IPS-18c (cell line): Measurements from ENCODE around the gene LRRC43.

Experiments
- H3K4me3 ChIP-seq: 2 replicates; pipeline ENCODE4 v1.7.0; 2013; ENCODE audit warnings: low read depth, mild to moderate bottlenecking, low read length, moderate library complexity; ENCODE audit not compliant: insufficient read depth
- H3K9me3 ChIP-seq: one replicate; pipeline ENCODE4 v1.6.1; 2013; ENCODE audit warnings: mild to moderate bottlenecking, low read length, moderate library complexity; ENCODE audit not compliant: control insufficient read depth, insufficient read depth

The LRRC43 gene

DNA sequence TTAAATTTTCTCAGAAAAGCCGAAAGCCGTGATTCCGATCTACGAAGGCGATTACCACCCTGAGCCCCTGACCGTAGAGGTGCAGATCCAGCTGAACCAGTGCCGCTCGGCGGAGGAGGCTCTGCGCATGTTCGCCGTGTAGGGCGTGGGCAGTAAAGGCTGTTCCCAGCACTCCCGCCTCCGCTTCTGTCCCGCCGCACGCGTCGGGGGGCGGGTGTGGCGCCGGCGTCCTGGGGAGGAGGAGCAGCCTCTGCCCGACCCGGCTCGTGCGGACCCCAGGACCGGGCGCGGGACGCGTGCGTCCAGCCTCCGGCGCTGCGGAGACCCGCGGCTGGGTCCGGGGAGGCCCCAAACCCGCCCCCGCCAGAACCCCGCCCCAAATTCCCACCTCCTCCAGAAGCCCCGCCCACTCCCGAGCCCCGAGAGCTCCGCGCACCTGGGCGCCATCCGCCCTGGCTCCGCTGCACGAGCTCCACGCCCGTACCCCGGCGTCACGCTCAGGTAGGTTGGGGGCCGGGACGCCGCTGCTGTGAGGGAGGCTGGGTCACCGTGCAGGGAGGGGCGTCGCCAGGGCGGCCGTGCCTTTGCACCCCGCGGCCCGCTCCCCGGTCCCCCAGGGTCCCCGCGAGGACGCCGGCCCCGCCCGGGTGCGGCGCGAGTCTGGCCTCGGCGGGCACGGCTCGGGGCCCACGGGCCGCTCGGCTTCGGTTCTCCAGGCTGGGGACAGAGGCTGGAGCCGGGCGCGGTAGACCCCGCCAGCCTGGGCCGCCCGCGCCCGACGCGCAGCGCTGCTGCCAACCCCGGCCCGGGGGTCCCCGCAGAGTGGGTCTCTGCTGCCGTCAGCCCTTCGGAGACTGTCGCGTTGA is 20.6 kb downstream of the LRRC43 start, which contains the start of gene B3GNT4:
Gene B3GNT4, plus strand, starts transcription at position 409 of the 866 bp plus-strand sequence. CDS start 910 bp downstream, outside the sequence.
- no peaks in the 10 kb centered on the region for H3K9me3 ChIP-seq
- H3K4me3 ChIP-seq: peak within 1 kb of the TSS; percentile 62

DNA sequence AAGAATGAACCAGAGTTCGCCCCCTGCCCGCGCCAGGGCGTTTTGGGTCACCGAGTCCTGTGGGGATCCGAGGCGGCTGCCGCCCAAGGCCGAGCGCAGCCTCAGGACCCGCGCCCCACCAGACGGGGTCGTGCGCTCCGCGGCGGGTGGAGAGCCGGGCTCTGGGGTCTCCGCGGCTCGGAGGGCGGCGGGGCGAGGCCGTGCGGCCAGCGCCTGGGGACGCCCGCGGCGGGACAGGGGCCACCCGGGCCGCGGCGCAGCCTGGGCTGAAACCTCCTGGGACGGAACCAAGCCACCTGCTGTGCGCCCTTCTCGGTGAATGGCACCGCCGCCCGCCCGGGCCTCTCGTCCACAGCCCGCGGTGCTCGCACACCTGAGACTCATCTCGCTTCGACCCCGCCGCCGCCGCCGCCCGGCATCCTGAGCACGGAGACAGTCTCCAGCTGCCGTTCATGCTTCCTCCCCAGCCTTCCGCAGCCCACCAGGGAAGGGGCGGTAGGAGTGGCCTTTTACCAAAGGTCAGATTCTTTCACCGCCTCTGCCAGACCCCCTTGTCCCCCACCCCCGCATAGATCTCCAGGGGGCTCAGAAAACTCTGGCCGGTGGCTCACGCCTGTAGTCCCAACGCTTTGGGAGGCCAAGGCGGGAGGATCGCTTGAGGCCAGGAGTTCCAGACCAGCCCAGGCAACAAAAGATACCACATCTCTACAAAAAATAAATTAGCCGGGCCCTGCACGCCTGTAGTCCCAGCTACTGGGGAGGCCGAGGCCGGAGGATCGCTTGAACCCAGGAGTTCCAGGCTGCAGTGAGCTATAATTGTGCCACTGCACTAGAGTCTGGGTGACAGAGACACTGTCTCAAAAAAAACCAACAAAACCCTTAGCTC is 21.5 kb downstream of the LRRC43 start:
- H3K9me3 ChIP-seq: no peaks in the 10 kb centered on the region
- peak overlapping the region; percentile 62 for H3K4me3 ChIP-seq

DNA sequence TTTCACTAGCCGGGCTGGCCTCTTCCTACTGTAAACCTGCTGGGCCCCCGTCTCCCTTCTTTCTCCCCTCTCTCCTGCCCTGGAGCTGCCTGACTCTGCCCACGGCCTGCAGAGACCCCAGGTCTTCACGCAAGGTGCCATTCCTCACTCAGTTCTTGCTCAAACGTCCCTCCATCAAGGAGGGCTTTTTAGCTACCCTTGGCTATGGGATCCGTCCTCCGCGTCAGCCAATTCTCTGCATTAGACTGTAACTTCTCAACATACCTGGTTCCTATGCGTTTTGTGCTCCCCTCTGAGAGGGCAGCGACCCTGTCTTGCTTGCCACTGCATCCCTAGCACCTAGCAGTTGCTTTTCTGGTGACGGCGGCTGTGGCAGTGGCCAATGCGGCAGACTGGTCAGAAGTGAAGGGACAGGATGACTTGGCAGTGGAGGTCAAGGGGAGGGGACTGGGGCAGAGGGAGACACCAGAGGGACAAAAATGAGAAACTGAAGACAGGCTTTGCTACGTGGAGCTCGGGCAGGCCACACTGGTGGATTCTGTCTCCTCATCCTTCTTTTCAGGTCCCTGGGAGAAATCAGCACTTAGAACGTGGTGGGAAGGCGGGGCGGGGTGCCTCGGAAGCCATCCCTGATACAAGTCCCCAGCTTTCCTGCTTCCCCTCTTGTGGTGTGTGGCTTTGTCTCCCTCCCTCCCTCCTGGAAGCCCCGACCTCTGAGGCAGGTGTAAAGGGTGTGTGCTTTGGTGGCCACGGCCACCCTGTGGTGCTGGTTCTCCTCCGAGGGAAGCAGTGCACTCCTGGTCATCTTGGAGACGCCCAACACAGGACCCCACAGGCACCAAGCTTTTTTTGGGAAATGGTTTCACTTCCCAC is 22.4 kb downstream of the LRRC43 start:
- H3K4me3 ChIP-seq: no peak overlapping the region
- H3K9me3 ChIP-seq: no peaks in the 10 kb centered on the region

DNA sequence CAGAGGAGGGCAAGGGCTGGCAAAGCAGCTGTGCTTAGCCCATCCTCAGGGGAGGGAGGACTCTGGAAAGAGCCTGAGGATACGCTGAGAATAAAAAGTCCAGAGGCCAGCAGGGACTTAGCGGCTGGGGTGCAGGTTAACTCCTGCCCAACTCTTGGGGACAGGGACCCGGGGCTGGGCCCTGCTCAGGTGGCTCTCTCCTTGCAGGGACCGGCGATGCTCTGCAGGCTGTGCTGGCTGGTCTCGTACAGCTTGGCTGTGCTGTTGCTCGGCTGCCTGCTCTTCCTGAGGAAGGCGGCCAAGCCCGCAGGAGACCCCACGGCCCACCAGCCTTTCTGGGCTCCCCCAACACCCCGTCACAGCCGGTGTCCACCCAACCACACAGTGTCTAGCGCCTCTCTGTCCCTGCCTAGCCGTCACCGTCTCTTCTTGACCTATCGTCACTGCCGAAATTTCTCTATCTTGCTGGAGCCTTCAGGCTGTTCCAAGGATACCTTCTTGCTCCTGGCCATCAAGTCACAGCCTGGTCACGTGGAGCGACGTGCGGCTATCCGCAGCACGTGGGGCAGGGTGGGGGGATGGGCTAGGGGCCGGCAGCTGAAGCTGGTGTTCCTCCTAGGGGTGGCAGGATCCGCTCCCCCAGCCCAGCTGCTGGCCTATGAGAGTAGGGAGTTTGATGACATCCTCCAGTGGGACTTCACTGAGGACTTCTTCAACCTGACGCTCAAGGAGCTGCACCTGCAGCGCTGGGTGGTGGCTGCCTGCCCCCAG is 23.4 kb downstream of the LRRC43 start:
- Histone ChIP-seq H3K9me3 (no peaks in the 10 kb centered on the region), H3K4me3 (no peak overlapping the region)

DNA sequence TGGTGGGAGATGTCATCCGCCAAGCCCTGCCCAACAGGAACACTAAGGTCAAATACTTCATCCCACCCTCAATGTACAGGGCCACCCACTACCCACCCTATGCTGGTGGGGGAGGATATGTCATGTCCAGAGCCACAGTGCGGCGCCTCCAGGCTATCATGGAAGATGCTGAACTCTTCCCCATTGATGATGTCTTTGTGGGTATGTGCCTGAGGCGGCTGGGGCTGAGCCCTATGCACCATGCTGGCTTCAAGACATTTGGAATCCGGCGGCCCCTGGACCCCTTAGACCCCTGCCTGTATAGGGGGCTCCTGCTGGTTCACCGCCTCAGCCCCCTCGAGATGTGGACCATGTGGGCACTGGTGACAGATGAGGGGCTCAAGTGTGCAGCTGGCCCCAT is 24.1 kb downstream of the LRRC43 start:
- Histone ChIP-seq H3K9me3 (no peaks in the 10 kb centered on the region), H3K4me3 (no peak overlapping the region)

DNA sequence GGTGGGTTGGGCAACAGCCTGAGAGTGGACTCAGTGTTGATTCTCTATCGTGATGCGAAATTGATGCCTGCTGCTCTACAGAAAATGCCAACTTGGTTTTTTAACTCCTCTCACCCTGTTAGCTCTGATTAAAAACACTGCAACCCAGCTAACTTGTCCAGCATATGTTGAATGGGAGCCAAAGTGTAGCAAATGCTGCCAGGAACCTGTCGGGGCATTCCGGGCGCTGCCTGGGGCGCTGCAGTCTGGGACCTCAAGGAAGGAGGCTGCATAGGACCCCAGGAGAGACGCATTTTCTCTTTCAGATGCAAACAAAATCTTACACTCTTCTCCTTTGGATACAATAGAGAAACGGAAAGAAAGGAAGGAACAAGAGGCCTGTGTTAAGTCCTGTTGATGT is 24.5 kb downstream of the LRRC43 start:
- Histone ChIP-seq H3K9me3 (no peaks in the 10 kb centered on the region), H3K4me3 (no peak overlapping the region)

DNA sequence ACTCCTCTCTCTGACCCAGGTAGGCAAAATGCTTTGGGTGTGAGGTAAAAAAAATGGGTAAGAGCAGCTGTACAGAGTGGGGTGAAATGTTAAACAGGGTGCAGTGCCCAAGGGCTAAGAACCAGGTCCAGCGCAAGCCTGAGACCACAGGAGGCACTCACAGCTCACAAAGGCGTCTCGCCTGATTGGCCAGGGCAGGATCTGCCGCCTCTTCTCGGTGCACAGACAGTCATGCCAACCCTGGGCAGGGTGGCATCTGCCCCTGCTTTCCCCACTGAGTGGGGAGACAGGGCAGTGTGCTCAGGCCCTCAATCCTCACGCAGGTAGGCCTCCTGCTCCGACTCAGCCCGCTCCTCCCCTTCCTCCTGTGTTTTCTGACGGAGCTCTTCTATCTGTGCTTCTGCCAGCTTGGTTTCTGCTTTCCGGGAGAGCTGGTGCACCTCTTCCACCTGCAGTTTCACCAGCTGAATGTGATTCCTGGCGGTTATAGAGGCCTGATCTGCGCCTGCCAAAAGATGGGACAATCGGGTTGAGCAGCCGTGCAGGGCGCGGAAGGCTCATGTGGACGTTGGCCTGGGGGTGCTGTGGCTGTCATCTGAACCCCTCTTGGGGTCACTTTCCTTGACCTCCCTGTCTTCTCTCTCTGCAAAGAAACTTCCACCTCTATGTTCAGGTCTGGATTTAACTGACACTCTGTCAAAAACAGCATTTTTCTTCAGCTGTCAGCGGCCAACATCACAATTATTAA is 25.3 kb downstream of the LRRC43 start:
- Histone ChIP-seq H3K4me3 (no peak overlapping the region), H3K9me3 (no peaks in the 10 kb centered on the region)

DNA sequence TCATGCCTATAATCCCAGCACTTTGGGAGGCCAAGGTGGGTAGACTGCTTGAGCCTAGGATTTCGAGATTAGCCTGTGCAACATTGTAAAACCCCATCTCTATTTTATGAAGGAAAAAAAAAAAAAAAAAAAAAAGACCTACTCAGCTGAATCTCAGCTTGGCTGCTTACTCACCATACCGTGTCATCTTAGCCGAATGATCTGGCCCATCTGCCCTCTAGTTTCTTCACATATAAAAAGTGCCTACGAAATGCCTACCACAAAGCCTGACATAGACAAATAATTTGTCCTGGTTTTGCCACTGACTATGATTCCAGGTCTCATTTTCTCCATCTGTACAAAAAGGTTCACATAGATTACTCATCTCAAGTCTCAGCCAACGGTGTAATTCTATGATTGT is 32.8 kb downstream of the LRRC43 start:
- Histone ChIP-seq H3K9me3 (no peaks in the 10 kb centered on the region), H3K4me3 (no peak overlapping the region)

DNA sequence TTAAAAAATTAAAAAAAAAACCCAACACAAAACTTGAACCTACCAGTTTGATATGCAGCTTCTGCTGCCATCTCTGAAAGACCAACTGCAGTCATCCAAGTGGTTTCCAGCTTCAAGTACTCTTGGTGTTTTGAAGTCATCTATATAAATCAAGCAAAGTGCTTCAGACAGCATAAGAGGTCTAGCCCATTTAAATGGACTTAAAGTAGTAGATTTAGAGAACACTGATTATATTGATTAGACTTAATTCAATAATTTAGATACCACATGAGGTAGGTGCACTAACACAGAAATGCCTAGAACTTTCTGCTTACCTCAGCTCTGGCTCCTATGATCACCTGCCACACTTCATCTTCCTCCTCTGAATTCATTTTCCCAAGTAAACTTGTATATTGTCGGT is 33.5 kb downstream of the LRRC43 start:
- no peak overlapping the region for H3K4me3 ChIP-seq
- H3K9me3 ChIP-seq: no peaks in the 10 kb centered on the region

DNA sequence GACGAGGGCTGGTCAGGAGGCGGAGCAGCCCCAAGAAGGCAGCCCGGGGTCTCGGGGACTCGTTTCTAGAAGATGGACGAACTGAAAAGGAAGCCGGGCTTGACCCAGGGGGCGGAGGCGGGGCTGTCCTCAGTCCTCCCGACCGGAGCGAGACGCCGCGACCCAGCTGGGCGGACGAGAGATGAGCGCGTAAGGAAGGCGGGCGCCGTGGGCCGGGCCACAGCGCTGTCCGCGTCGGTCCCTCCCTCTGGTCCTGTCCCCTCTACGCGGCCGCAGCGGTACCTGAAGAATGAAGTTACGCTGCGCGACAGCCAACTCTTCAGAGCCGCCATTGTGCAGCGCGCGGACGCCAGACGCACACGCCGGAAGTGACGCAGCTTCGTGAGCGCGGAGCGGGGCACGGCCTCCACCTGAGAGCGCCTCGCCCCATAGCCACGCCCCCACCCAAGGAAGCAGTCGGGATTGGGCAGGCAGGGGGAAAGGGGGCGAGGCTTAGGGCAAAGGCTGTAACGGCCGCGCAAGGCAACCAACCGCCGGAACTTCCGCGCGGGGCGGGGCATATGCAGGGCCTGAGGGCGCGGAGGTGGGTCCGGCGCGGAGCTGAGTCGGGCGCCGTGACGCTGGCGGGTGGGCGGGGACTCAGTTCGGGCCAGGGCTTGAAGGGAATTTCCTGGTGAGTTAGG is 42.9 kb downstream of the LRRC43 start, which contains the start of gene DIABLO:
Gene DIABLO, minus strand, starts transcription at position 370 of the 683 bp plus-strand sequence. Its CDS starts 38 bp downstream, at position 332.
- no peaks in the 10 kb centered on the region for H3K9me3 ChIP-seq
- peak within 1 kb of the TSS; percentile 100 for H3K4me3 ChIP-seq

DNA sequence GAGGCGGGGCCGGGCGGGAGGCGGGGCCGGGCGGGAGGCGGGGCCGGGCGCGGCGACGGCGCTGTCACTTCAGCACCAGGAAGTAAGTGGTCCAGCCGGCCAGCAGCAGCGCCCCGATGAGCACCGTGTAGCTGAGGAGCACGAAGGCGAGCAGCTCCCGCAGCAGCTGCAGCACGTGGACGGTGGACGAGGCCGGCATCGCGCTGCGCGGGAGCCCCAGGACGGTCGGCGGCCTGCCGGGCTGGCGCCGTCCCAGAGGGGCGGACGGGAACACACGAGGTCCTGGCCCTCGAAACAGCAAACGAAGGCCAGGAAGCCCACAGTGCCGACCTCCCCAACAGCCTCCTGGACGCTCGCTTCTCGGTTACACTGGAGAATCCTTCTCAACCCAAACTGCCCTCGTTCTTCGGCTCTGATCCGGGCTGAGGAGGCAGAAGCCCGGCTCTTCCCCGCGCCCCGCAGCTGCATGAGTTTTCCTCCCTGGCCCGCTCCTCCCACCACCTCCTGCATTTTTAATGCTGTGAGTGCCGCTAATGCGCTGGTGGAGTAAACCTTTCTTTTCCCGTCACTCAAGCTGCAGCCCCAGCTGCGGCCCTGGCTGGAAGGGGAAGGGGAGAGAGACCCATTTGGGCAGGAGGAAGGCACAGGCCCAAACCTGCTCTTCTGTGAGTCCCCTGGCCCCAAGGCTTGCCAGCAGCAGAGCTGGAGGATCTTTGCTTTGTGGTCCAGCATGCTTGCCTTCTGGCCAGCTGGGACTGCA is 43.6 kb downstream of the LRRC43 start:
- Histone ChIP-seq H3K4me3 (peak overlapping the region; percentile 31), H3K9me3 (no peaks in the 10 kb centered on the region)

DNA sequence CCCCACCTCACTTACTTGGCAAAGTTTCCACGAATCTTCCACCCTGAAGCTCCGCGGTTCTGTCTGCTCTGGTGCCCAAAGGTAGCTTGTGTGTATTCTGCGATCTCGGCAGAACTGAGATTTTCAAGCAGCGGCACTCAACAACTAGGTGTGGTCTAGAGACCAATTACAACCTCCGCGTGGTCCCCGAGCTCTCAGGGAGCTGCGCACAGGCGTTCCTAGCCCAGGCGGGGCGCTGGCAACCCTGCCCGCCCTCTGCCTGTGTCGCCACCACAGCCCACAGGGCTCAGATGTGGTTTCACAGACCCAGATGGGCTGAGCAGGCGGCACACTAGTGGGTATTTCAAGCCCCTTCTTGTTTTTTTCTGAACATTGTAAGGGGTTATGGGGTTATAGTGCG is 44.4 kb downstream of the LRRC43 start:
- Histone ChIP-seq H3K4me3 (no peak overlapping the region), H3K9me3 (no peaks in the 10 kb centered on the region)

DNA sequence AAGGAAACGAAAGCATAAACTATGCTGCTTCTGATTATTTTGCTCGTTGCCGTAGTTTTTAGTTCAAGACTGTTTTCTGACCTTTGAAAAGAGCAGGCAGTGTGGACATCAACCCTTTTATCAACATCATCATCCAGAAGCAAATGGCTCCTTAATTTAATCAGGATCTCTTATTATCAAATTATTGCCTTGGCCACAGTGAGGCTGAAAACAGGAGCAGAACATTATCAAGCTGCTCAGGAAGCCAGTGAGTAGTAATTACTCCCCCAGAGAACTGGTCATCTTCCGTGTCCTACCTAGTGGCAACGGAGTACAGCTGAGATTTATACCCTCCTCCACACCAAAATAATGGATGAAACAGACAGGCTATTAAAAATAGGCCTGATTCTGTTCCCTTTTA is 45.2 kb downstream of the LRRC43 start:
- no peak overlapping the region for H3K4me3 ChIP-seq
- H3K9me3 ChIP-seq: no peaks in the 10 kb centered on the region

DNA sequence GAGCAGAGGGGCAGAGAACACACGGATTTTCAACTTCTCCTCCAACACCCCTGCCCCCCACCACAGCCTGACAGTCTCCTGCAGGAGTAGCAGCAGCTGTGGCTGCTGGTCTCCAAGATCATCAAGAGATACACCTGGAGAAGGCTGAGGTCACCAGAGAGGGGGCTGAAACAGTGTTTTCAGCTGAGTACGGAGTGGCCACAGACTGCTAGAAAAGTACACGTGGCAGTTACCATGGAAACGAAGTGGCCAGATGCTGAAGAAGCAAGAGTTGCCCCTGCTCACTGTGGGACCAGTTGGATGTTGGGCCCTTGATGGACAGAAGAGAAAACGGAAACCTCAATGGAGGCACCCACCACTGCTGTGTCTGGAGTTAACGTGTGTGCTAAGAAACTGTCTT is 47.9 kb downstream of the LRRC43 start:
- no peak overlapping the region for H3K4me3 ChIP-seq
- no peaks in the 10 kb centered on the region for H3K9me3 ChIP-seq

DNA sequence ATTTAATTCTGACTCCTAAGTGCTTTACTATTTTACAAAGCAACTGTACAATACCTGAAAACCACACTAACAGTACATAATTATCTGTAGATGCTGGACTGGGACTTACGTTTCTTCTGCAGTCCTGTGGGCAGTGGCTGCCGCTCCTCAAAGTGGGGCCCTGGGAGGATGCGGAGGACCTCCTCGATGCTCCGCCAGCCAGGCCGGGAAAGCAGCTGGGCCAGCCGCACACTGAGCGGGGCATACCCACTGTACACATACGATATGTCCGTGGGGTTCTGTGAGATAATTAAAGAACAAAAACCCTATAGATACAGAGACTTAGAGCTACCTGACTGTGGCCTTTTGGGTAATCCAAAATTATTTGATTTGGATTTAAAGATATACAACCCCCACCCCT is 49.8 kb downstream of the LRRC43 start:
- Histone ChIP-seq H3K4me3 (no peak overlapping the region), H3K9me3 (no peaks in the 10 kb centered on the region)
